ENCODE data around the gene BTLA.

Gene BTLA

GRCh38 chr3:112508261-112508660, 9.0 kb upstream of the BTLA start:
- TF ChIP-seq EGR1 (IDR thresholded peaks at IDR 0.05) (no peak), EP300 (IDR thresholded peaks at IDR 0.05; ENCODE audit: borderline replicate concordance) (no peak)

- TF ChIP-seq TCF12 (IDR thresholded peaks at IDR 0.05; ENCODE audit: low read depth) (no peak), EGR1 (IDR thresholded peaks at IDR 0.05) (no peak), REST (IDR thresholded peaks at IDR 0.05; ENCODE audit: low read depth) (no peak), ZBTB7A (IDR thresholded peaks at IDR 0.05; ENCODE audit: low read depth) (no peak), RAD21 (IDR thresholded peaks at IDR 0.05; ENCODE audit: low read depth) (no peak), CEBPB (IDR thresholded peaks at IDR 0.05) (no peak), FOXM1 (IDR thresholded peaks at IDR 0.05; ENCODE audit: borderline replicate concordance, low read depth) (no peak), TAF1 (IDR thresholded peaks at IDR 0.05; ENCODE audit: low read depth) (no peak), NFIC (IDR thresholded peaks at IDR 0.05) (no peak), MAX (IDR thresholded peaks at IDR 0.05) (no peak), YY1 (IDR thresholded peaks at IDR 0.05; ENCODE audit: low read depth) (no peak), CREB1 (IDR thresholded peaks at IDR 0.05; ENCODE audit: low read depth) (no peak), EP300 (IDR thresholded peaks at IDR 0.05; ENCODE audit: borderline replicate concordance) (no peak), TEAD4 (IDR thresholded peaks at IDR 0.05) (no peak), USF1 (IDR thresholded peaks at IDR 0.05) (no peak)
Observed at GRCh38 chr3:112505907-112506306, 6.6 kb upstream of the BTLA start.

- no peak for TF ChIP-seq EP300 (IDR thresholded peaks at IDR 0.05; ENCODE audit: borderline replicate concordance)
- TF ChIP-seq RAD21 (IDR thresholded peaks at IDR 0.05; ENCODE audit: low read depth): no peak
- TF ChIP-seq TCF12 (IDR thresholded peaks at IDR 0.05; ENCODE audit: low read depth): no peak
- TF ChIP-seq YY1 (IDR thresholded peaks at IDR 0.05; ENCODE audit: low read depth): no peak
Observed at GRCh38 chr3:112504123-112504522, 4.9 kb upstream of the BTLA start.

- no peak for TF ChIP-seq CEBPB (IDR thresholded peaks at IDR 0.05)
- no peak for TF ChIP-seq MAX (IDR thresholded peaks at IDR 0.05)
- TF ChIP-seq NFIC (IDR thresholded peaks at IDR 0.05): no peak
- TF ChIP-seq EGR1 (IDR thresholded peaks at IDR 0.05): no peak
- no peak for TF ChIP-seq ZBTB7A (IDR thresholded peaks at IDR 0.05; ENCODE audit: low read depth)
- TF ChIP-seq TEAD4 (IDR thresholded peaks at IDR 0.05): no peak
- TF ChIP-seq CREB1 (IDR thresholded peaks at IDR 0.05; ENCODE audit: low read depth): no peak
- TF ChIP-seq FOXM1 (IDR thresholded peaks at IDR 0.05; ENCODE audit: borderline replicate concordance, low read depth): no peak
- TF ChIP-seq EP300 (IDR thresholded peaks at IDR 0.05; ENCODE audit: borderline replicate concordance): no peak
- TF ChIP-seq USF1 (IDR thresholded peaks at IDR 0.05): no peak
- no peak for TF ChIP-seq REST (IDR thresholded peaks at IDR 0.05; ENCODE audit: low read depth)
Observed at GRCh38 chr3:112503304-112503972, 4.2 kb upstream of the BTLA start.

- TF ChIP-seq NFIC (IDR thresholded peaks at IDR 0.05): no peak
- TF ChIP-seq REST (IDR thresholded peaks at IDR 0.05; ENCODE audit: low read depth): no peak
- TF ChIP-seq ZBTB7A (IDR thresholded peaks at IDR 0.05; ENCODE audit: low read depth): no peak
- no peak for TF ChIP-seq FOXM1 (IDR thresholded peaks at IDR 0.05; ENCODE audit: borderline replicate concordance, low read depth)
- TF ChIP-seq USF1 (IDR thresholded peaks at IDR 0.05): no peak
- TF ChIP-seq MAX (IDR thresholded peaks at IDR 0.05): no peak
- TF ChIP-seq TCF12 (IDR thresholded peaks at IDR 0.05; ENCODE audit: low read depth): no peak
- no peak for TF ChIP-seq RAD21 (IDR thresholded peaks at IDR 0.05; ENCODE audit: low read depth)
- TF ChIP-seq EP300 (IDR thresholded peaks at IDR 0.05; ENCODE audit: borderline replicate concordance): no peak
Observed at GRCh38 chr3:112500621-112501020, 1.3 kb upstream of the BTLA start.

All from Ishikawa (cell line).